Choroid plexus epithelial cell (primary cell): Measurements from ENCODE around the gene ABLIM2.
"Not testable (repeated sequence)": the region's sequence is repeated elsewhere in the genome, so short reads cannot be mapped to it uniquely, and the experiment has no call there.

ENCODE experiments used
- DNase-seq: peaks from one replicate; pipeline ENCODE4 v3.0.0-alpha.2; 2010; ENCODE audit warnings: low read depth
- H3K4me3 ChIP-seq: 2 replicates; pipeline ENCODE4 v1.5.1; 2011; ENCODE audit warnings: low read depth, mild to moderate bottlenecking, control low read depth, low read length, moderate library complexity
- TF ChIP-seq, protein P1 (sequence below): conservative IDR thresholded peaks from 2 replicates; pipeline ENCODE4 v1.5.1; 2011; ENCODE audit warnings: low read depth, mild to moderate bottlenecking, control low read depth, inconsistent platforms, low read length, moderate library complexity

ABLIM2 gene

GRCh38 chr4:7924570-7924969 is 234.0 kb downstream of the ABLIM2 start:
- no peak overlapping the region for H3K4me3 ChIP-seq
- TF ChIP-seq, protein P1, sequence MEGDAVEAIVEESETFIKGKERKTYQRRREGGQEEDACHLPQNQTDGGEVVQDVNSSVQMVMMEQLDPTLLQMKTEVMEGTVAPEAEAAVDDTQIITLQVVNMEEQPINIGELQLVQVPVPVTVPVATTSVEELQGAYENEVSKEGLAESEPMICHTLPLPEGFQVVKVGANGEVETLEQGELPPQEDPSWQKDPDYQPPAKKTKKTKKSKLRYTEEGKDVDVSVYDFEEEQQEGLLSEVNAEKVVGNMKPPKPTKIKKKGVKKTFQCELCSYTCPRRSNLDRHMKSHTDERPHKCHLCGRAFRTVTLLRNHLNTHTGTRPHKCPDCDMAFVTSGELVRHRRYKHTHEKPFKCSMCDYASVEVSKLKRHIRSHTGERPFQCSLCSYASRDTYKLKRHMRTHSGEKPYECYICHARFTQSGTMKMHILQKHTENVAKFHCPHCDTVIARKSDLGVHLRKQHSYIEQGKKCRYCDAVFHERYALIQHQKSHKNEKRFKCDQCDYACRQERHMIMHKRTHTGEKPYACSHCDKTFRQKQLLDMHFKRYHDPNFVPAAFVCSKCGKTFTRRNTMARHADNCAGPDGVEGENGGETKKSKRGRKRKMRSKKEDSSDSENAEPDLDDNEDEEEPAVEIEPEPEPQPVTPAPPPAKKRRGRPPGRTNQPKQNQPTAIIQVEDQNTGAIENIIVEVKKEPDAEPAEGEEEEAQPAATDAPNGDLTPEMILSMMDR = no peak
- peak; percentile 27 for DNase-seq

DNA sequence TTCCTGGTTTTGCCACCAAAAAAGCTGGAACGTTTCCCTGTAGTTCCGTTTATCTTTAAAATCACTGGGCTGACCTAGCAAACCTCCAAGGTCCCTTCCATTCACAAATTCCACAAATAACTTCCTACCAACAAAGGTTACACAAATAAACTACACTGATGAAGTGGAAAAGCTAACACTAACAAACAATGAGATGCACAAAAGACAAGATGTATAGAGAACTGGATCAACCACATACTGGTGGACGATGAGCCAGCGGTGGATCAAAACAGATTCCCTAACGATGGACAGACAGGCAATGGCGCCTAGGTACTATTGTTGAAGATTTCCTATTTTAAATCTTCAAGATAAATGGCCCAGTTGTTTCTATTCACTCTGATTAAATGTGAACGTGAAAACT is 234.4 kb downstream of the ABLIM2 start:
- peak; percentile 25 for DNase-seq
- TF ChIP-seq, protein P1 = no peak
- no peak overlapping the region for H3K4me3 ChIP-seq

DNA sequence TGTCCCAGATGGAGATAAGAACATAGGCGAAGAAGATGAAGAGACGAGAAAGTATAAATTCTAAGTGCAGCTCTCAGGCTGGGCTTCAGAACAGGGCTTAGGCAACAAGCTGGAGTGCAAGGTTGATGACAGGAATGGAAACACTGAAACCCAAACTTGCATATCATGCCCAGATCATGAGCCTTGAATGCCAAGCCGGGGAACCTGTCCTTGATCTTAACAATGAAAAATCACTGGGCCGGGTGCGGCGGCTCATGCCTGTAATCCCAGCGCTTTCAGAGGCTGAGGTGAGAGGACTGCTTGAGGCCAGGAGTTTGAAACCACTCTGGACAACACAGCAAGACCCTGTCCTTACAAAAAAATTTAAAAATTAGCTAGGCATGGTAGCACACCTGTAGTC is 236.1 kb downstream of the ABLIM2 start:
- DNase-seq = no peak
- TF ChIP-seq, protein P1 = no peak
- no peak overlapping the region for H3K4me3 ChIP-seq

- peak; percentile 53 for DNase-seq
- TF ChIP-seq, protein P1 = no peak
- no peak overlapping the region for H3K4me3 ChIP-seq
Observed at GRCh38 chr4:7918981-7919380, 239.6 kb downstream of the ABLIM2 start.

DNA sequence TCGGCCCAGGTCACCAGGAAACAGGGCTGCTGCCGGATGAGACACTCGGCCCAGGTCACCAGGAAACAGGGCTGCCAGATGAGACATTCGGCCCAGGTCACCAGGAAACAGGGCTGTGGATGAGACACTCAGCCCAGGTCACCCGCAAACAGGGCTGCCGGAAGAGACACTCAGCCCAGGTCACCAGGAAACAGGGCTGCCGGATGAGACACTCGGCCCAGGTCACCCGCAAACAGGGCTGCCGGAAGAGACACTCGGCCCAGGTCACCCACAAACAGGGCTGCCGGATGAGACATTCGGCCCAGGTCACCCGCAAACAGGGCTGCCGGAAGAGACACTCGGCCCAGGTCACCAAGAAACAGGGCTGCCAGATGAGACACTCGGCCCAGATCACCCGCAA is 240.4 kb downstream of the ABLIM2 start:
- H3K4me3 ChIP-seq, DNase-seq: not testable (repeated sequence)

- DNase-seq = no peak
- H3K4me3 ChIP-seq = no peak overlapping the region
- TF ChIP-seq, protein P1 = peak; percentile 12
Observed at GRCh38 chr4:7917669-7918068, 240.9 kb downstream of the ABLIM2 start.

- DNase-seq = no peak
- TF ChIP-seq, protein P1 = no peak
- H3K4me3 ChIP-seq = no peak overlapping the region
Observed at GRCh38 chr4:7915875-7916242, 242.8 kb downstream of the ABLIM2 start.
